Heart left ventricle (tissue), 16 donors: ENCODE data around the gene OR9Q1. TPM values are rescaled to one million over a fixed set of nuclear protein-coding genes. Genes with fewer than 3 reads are reported as not detected.

Experiments
- ATAC-seq, 4 donors: fragments of 200-7000 bp; cut with Tn5 transposase; one replicate each; pipeline ENCODE4 v1.9.1; 2020 to 2022; ENCODE audit warnings: moderate library complexity in 4 of 4, mild to moderate bottlenecking in 3 of 4, moderate number of reproducible peaks in 1 of 4
- DNase-seq, 5 donors: peaks; one replicate each; pipeline ENCODE4 v3.0.0-alpha.2; 2020
- H3K27ac ChIP-seq, 12 donors: fragments of 200-600 bp; sonication (generic) in 4 of 12; one replicate each; pipeline versions ENCODE4 v1.5.0 to v1.8.0; 2016 to 2022; ENCODE audit warnings: mild to moderate bottlenecking in 2 of 12
- H3K27me3 ChIP-seq, 9 donors: fragments of 200-600 bp; sonication (generic) in 2 of 9; one replicate each; pipeline versions ENCODE4 v1.5.1 to v1.8.0; 2016 to 2022; ENCODE audit warnings: mild to moderate bottlenecking in 3 of 9
- H3K36me3 ChIP-seq, 9 donors: fragments of 200-600 bp; sonication (generic) in 2 of 9; one replicate each; pipeline versions ENCODE4 v1.5.0 to v1.8.0; 2018 to 2022; ENCODE audit warnings: mild to moderate bottlenecking in 2 of 9
- H3K4me1 ChIP-seq, 12 donors: fragments of 200-600 bp; sonication (generic) in 4 of 12; one replicate each; pipeline versions ENCODE4 v1.5.0 to v1.8.0; 2016 to 2022; ENCODE audit warnings: mild to moderate bottlenecking in 3 of 12
- H3K4me3 ChIP-seq, 12 donors: fragments of 200-600 bp; sonication (generic) in 4 of 12; one replicate each; pipeline versions ENCODE4 v1.5.0 to v1.8.0; 2017 to 2022; ENCODE audit warnings: mild to moderate bottlenecking in 9 of 12, moderate library complexity in 4 of 12
- H3K9me3 ChIP-seq, 12 donors: fragments of 200-600 bp; sonication (generic) in 4 of 12; one replicate each; pipeline versions ENCODE4 v1.5.0 to v1.8.0; 2016 to 2022; ENCODE audit warnings: mild to moderate bottlenecking in 1 of 12
- CTCF ChIP-seq, 12 donors: fragments of 200-600 bp; sonication (generic) in 4 of 12; IDR thresholded peaks; one replicate each; pipeline versions ENCODE4 v1.5.0 to v1.8.0; 2018 to 2022; ENCODE audit warnings: antibody characterized with exemption in 12 of 12, mild to moderate bottlenecking in 5 of 12
- POLR2A ChIP-seq, 2 donors: fragments of 450-650 bp; IDR thresholded peaks; one replicate each; pipeline ENCODE4 v1.6.1; 2017; ENCODE audit warnings: antibody characterized with exemption in 2 of 2, mild to moderate bottlenecking in 2 of 2, moderate library complexity in 2 of 2
- WGBS, 4 donors: extraction: QIAGEN DNeasy Blood & Tissue Kit in 2 of 4; methylation state at CpG; one replicate each; pipeline versions ENCODE4 v1.1.5 to v1.1.7; 2013 to 2018; 5-methylcytosine and 5-hydroxymethylcytosine counted together
- intact Hi-C, 10 donors: fragments of 100-400 bp; cut with DNase I; formaldehyde crosslinking; loops; one replicate each; pipeline versions ENCODE4 v1.11.1 to v1.14.2; 2022
- polyA plus RNA-seq, 2 donors: library from polyadenylated mRNA; stranded (reverse); fragments of 200-250 nt; gene quantifications; one replicate each; pipeline ENCODE4 v1.2.3, GENCODE V29; 2013
- total RNA-seq, 9 donors: library from RNA; depleted of rRNA in 2 of 9; stranded (reverse); fragments of >200 nt in 2 of 9; fragmentation: NEBNext Ultra II Directional in 3 of 9; extraction: Animal tissue kit (Norgen Biotek cat#: 25700) in 3 of 9; gene quantifications; one replicate each; pipeline versions ENCODE4 v1.1.0 to v1.2.4, GENCODE V29; 2016 to 2023
- donor health status: ischemic (EF 13 %, LVEDD 7.1; RV severe dilation, severe dysfunction).
- donor health status: healthy with polysubstance abuse.
- donor health status: DM: no; HTN: yes; CAD: no.
- donor health status: DM: no; HTN: no; CAD: no.
- donor health status: ischemic (EF 25% LVEDD 6.9; RV normal size, moderate dysfunction).
- donor health status: ischemic (EF 25% LVEDD 5.7; RV mildly dilated, moderate dysfunction).
- donor health status: healthy.
- donor health status: DM: yes; HTN: yes; CAD: no.
- donor health status: ischemic (EF 35%, LVEDD 5.7; RV mildly dilated, moderate dysfunction).
- donor health status: nonischemic (EF 11% LVEDD 7.7; RV severe dilation, severe dysfunction).
- donor health status: DM: yes; HTN: yes; CAD: no.
- donor health status: PGD.
- donor health status: ischemic (EF 29% LVEDD 5.4; RV normal size, mild dysfunction).
- donor health status: nonischemic (EF 23%, LVEDD 6.1; RV moderate dilation, normal function).

OR9Q1 gene
- total and polyA plus RNA-seq, 11 donors: not detected

- 65 to 76% (median 70%) methylated on average over 6 of the region's 6 CpGs for WGBS, 4 donors
- DNase-seq (no peak), ATAC-seq (no peak)
- TF ChIP-seq POLR2A (IDR thresholded peaks at IDR 0.05) (no peak), CTCF (IDR thresholded peaks at IDR 0.05) (no peak)
- H3K9me3 ChIP-seq: no peaks in the 10 kb centered on the region
- peaks cover 0 to 25% (median 10%) of the 10 kb centered on the region in 12 donors for H3K4me1 ChIP-seq
- no peak overlapping the region for H3K27ac ChIP-seq
- intact Hi-C loops: loop anchor here in 1 of 10 donors (10.0 kb wide), 1 partner anchor 217 kb away; no protein-coding TSS in a partner anchor
- no peaks in the 10 kb centered on the region for H3K27me3 ChIP-seq
- H3K4me3 ChIP-seq: no peak overlapping the region
- no peaks in the 10 kb centered on the region for H3K36me3 ChIP-seq
Observed at GRCh38 chr11:58061813-58062212, 38.1 kb downstream of the OR9Q1 start.

DNA sequence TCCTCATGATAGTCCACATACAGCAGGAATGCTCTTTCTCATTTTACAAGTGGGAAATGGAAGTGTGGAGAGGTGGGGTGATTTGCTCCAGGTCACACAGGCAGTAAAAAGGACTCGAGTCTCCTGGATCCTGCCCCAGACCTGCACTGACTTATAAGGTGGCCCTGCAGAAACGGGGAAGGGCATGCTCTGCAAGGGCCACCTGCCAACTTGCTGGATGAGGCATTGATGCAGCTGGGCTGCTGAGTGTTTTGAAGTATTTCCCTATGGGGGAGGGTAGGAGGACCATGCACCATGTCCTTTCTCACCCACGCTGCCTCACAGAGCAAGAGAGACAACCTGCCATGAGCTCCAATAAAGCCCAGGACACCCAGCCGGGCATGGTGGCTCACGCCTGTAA lies 44.0 kb downstream of the OR9Q1 start:
- no peak overlapping the region for H3K27ac ChIP-seq
- peak in 1 of 4 donors; percentile 20 for ATAC-seq
- 63 to 72% (median 69%) methylated on average over 5 of the region's 5 CpGs for WGBS, 4 donors
- DNase-seq: no peak
- TF ChIP-seq POLR2A (IDR thresholded peaks at IDR 0.05) (no peak), CTCF (IDR thresholded peaks at IDR 0.05) (no peak)
- H3K27me3 ChIP-seq: no peaks in the 10 kb centered on the region
- no peaks in the 10 kb centered on the region for H3K36me3 ChIP-seq
- H3K9me3 ChIP-seq: no peaks in the 10 kb centered on the region
- no peaks in the 10 kb centered on the region for H3K4me1 ChIP-seq
- H3K4me3 ChIP-seq: no peak overlapping the region
- intact Hi-C loops: loop anchor here in 1 of 10 donors (5.0 to 10.0 kb wide), 2 partner anchors 223 to 505 kb away; no protein-coding TSS in a partner anchor

GRCh38 chr11:58068655-58069054 lies 45.0 kb downstream of the OR9Q1 start:
- intact Hi-C loops: loop anchor here in 1 of 10 donors (5.0 to 10.0 kb wide), 2 partner anchors 224 to 506 kb away; no protein-coding TSS in a partner anchor
- Histone ChIP-seq H3K4me1 (no peaks in the 10 kb centered on the region), H3K9me3 (peaks cover 0 to 2% (median 0%) of the 10 kb centered on the region in 12 donors), H3K4me3 (no peak overlapping the region), H3K27ac (no peak overlapping the region), H3K36me3 (no peaks in the 10 kb centered on the region), H3K27me3 (no peaks in the 10 kb centered on the region)
- ATAC-seq (no peak), DNase-seq (no peak)
- 86 to 99% (median 91%) methylated on average over 6 of the region's 6 CpGs for WGBS, 4 donors
- TF ChIP-seq POLR2A (IDR thresholded peaks at IDR 0.05): no peak

DNA sequence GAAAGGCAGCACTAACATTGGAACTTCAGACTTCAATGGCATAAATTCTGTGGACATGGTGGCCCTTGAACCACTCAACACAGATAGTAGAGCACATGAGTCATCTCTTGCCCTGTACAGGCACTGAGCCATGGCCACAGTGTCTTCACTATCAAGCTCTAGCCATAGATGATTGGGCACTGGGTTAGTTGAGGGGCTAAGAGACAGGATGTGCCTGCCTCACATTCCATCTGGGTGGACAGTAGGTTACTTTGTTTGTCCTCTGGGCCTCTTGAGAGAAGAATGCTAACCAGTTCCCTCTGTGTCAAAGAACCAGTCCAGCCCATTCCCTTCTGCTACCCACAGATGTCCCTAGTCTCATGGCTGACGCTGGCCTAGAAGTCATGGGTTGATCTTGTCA lies 46.9 kb downstream of the OR9Q1 start:
- no peak overlapping the region for H3K27ac ChIP-seq
- peaks cover 0 to 5% (median 0%) of the 10 kb centered on the region in 12 donors for H3K9me3 ChIP-seq
- H3K4me1 ChIP-seq: no peaks in the 10 kb centered on the region
- intact Hi-C loops: no loop called here
- H3K27me3 ChIP-seq: no peaks in the 10 kb centered on the region
- no peaks in the 10 kb centered on the region for H3K36me3 ChIP-seq
- WGBS, 4 donors: 82 to 100% (median 93%) methylated on average over 1 of the region's 1 CpG
- H3K4me3 ChIP-seq: no peak overlapping the region
- no peak for TF ChIP-seq POLR2A (IDR thresholded peaks at IDR 0.05)
- TF ChIP-seq CTCF (IDR thresholded peaks at IDR 0.05): no peak
- DNase-seq (no peak), ATAC-seq (no peak)

DNA sequence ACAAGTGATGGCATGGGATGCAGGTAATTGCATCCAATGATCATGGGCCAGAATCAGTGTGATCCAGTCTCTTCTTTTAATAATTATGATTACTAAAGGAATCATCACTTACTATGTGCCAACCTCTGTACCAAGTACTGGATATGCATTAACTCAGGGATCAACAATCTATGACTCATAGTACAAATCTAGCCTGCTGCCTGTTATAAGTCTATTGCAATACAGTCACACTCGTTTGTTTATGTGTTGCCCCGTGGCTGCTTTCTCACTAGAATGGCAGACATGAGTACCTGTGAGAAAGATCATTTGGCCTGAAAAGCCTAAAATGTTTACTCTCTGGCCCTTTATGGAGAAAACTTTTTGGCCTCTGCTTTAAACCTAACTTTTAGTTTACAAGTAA lies 52.1 kb downstream of the OR9Q1 start:
- no peak overlapping the region for H3K4me3 ChIP-seq
- DNase-seq: no peak
- no peak for TF ChIP-seq POLR2A (IDR thresholded peaks at IDR 0.05)
- TF ChIP-seq CTCF (IDR thresholded peaks at IDR 0.05): no peak
- intact Hi-C loops: no loop called here
- peaks cover 0 to 5% (median 0%) of the 10 kb centered on the region in 12 donors for H3K9me3 ChIP-seq
- ATAC-seq: no peak
- H3K27ac ChIP-seq: no peak overlapping the region
- WGBS, 4 donors: 34 to 61% (median 40%) methylated on average over 2 of the region's 2 CpGs
- no peaks in the 10 kb centered on the region for H3K4me1 ChIP-seq
- no peaks in the 10 kb centered on the region for H3K27me3 ChIP-seq
- no peaks in the 10 kb centered on the region for H3K36me3 ChIP-seq
